ENCODE measurements around the gene PSTPIP1. TPM values are rescaled to one million over a fixed set of nuclear protein-coding genes. Genes with fewer than 3 reads are reported as not detected.

PSTPIP1 gene
- total and polyA plus RNA-seq, 7 donors: 2.1 to 14.3 (median 7.4) TPM

GRCh38 chr15:77021803-77022381 is 27.0 kb downstream of the PSTPIP1 start:
- DNase-seq: no peak
- Histone ChIP-seq H3K4me1 (peaks cover 0 to 4% (median 0%) of the 10 kb centered on the region in 4 donors), H3K27me3 (no peaks in the 10 kb centered on the region), H3K9me3 (no peaks in the 10 kb centered on the region), H3K36me3 (no peaks in the 10 kb centered on the region), H3K27ac (no peak overlapping the region), H3K4me3 (no peak overlapping the region)
- intact Hi-C loops (cut with DNase I): no loop called here
- TF ChIP-seq POLR2A (IDR thresholded peaks at IDR 0.05) (no peak), EP300 (IDR thresholded peaks at IDR 0.05) (no peak), POLR2AphosphoS5 (IDR thresholded peaks at IDR 0.05) (no peak)
- TF ChIP-seq, protein P1, sequence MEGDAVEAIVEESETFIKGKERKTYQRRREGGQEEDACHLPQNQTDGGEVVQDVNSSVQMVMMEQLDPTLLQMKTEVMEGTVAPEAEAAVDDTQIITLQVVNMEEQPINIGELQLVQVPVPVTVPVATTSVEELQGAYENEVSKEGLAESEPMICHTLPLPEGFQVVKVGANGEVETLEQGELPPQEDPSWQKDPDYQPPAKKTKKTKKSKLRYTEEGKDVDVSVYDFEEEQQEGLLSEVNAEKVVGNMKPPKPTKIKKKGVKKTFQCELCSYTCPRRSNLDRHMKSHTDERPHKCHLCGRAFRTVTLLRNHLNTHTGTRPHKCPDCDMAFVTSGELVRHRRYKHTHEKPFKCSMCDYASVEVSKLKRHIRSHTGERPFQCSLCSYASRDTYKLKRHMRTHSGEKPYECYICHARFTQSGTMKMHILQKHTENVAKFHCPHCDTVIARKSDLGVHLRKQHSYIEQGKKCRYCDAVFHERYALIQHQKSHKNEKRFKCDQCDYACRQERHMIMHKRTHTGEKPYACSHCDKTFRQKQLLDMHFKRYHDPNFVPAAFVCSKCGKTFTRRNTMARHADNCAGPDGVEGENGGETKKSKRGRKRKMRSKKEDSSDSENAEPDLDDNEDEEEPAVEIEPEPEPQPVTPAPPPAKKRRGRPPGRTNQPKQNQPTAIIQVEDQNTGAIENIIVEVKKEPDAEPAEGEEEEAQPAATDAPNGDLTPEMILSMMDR (IDR thresholded peaks at IDR 0.05): no peak
- WGBS, 2 donors: 42 to 80% methylated on average over 7 of the region's 7 CpGs

GRCh38 chr15:77022646-77023575 is 28.0 kb downstream of the PSTPIP1 start:
- WGBS, 2 donors: 90 to 92% methylated on average over 14 of the region's 14 CpGs
- peaks cover 0 to 5% (median 3%) of the 10 kb centered on the region in 4 donors for H3K4me1 ChIP-seq
- no peak for TF ChIP-seq POLR2A (IDR thresholded peaks at IDR 0.05)
- TF ChIP-seq POLR2AphosphoS5 (IDR thresholded peaks at IDR 0.05): no peak
- TF ChIP-seq, protein P1 (IDR thresholded peaks at IDR 0.05): no peak
- TF ChIP-seq EP300 (IDR thresholded peaks at IDR 0.05): no peak

GRCh38 chr15:77023576-77024272 is 28.8 kb downstream of the PSTPIP1 start:
- Histone ChIP-seq H3K4me1 (peaks cover 0 to 13% (median 11%) of the 10 kb centered on the region in 4 donors), H3K36me3 (no peaks in the 10 kb centered on the region), H3K4me3 (no peak overlapping the region), H3K27me3 (peaks cover 0 to 4% (median 0%) of the 10 kb centered on the region in 3 donors), H3K27ac (no peak overlapping the region), H3K9me3 (no peaks in the 10 kb centered on the region)
- intact Hi-C loops (cut with DNase I): loop anchor here (1.0 kb wide), 1 partner anchor 520 kb away; no protein-coding TSS in a partner anchor
- 53 to 71% methylated on average over 20 of the region's 20 CpGs for WGBS, 2 donors
- DNase-seq: no peak
- no peak for TF ChIP-seq EP300 (IDR thresholded peaks at IDR 0.05)
- TF ChIP-seq, protein P1 (IDR thresholded peaks at IDR 0.05): no peak
- TF ChIP-seq POLR2A (IDR thresholded peaks at IDR 0.05): no peak
- TF ChIP-seq POLR2AphosphoS5 (IDR thresholded peaks at IDR 0.05): no peak

More at GRCh38 chr15:77022646-77023575, 28.0 kb downstream of the PSTPIP1 start:
- Histone ChIP-seq H3K4me3 (no peak overlapping the region), H3K27ac (no peak overlapping the region), H3K9me3 (no peaks in the 10 kb centered on the region), H3K27me3 (no peaks in the 10 kb centered on the region), H3K36me3 (no peaks in the 10 kb centered on the region)
- DNase-seq: no peak
- intact Hi-C loops (cut with DNase I): no loop called here

GRCh38 chr15:77024273-77025082 is 29.6 kb downstream of the PSTPIP1 start:
- TF ChIP-seq, protein P1 (IDR thresholded peaks at IDR 0.05): peak; percentile 73 to 97 (median 91)
- TF ChIP-seq POLR2A (IDR thresholded peaks at IDR 0.05): no peak

More at GRCh38 chr15:77024273-77025082, 29.6 kb downstream of the PSTPIP1 start:
- H3K9me3 ChIP-seq: no peaks in the 10 kb centered on the region
- no peak overlapping the region for H3K27ac ChIP-seq
- H3K36me3 ChIP-seq: no peaks in the 10 kb centered on the region
- H3K4me1 ChIP-seq: peaks cover 0 to 13% (median 11%) of the 10 kb centered on the region in 4 donors
- peak; percentile 78 for DNase-seq
- intact Hi-C loops (cut with DNase I): loop anchor here (1.0 kb wide), 1 partner anchor 519 kb away; no protein-coding TSS in a partner anchor
- WGBS, 2 donors: 29 to 44% methylated on average over 17 of the region's 17 CpGs
- H3K27me3 ChIP-seq: peaks cover 0 to 5% (median 4%) of the 10 kb centered on the region in 3 donors
- no peak overlapping the region for H3K4me3 ChIP-seq

Measured in sigmoid colon (tissue), 7 donors.